Measurements from ENCODE around the gene RDX. TPM values are rescaled to one million over a fixed set of nuclear protein-coding genes. Genes with fewer than 3 reads are reported as not detected.

Gene RDX
- total and polyA plus RNA-seq, 2 donors (not counting 1 experiment from before 2014, with no cell fraction given): 4.4 to 34.8 TPM

DNA sequence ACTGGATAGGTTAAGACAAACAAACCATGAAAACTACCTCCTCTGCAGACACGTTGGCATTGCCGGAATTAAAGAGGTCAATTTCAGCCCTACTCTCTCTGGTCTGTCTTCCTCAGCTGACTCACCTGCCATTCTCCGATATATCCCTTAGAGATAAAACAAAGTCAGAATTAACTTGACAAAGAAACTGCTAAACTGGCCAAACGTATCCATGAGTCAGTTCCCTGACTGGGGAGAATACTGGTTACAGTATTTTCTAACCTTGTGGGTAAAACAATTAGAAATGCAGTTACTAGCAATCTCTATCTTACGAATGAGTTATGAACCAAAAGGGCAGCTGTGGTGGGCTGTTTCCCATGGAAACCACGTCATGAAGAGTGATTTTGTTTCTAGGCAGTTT lies 96.2 kb downstream of the RDX start:
- Histone ChIP-seq H2AFZ (ENCODE audit: insufficient read depth, low read depth, low read length, poor library complexity, severe bottlenecking) (no peak overlapping the region), H3K9me3 (ENCODE audit: control extremely low read depth in 1 of 3, control insufficient read depth in 2 of 3, insufficient read depth in 1 of 3, low read length in 2 of 3) (no peaks in the 10 kb centered on the region), H3K27me3 (replicated peaks in 1 of 4; ENCODE audit: control extremely low read depth in 1 of 4, control insufficient read depth in 3 of 4, insufficient read depth in 4 of 4, low read length in 3 of 4) (peaks cover 0 to 15% (median 10%) of the 10 kb centered on the region in 4 experiments), H3K9ac (ENCODE audit: low read length) (no peak overlapping the region), H3K79me2 (ENCODE audit: control insufficient read depth, insufficient read depth, low read length) (no peaks in the 10 kb centered on the region), H3K36me3 (replicated peaks in 1 of 2; ENCODE audit: control extremely low read depth in 1 of 2, control insufficient read depth in 1 of 2, extremely low read depth in 1 of 2, insufficient read depth in 2 of 2, low read length in 1 of 2) (no peaks in the 10 kb centered on the region), H3K4me1 (ENCODE audit: control insufficient read depth in 2 of 2, insufficient read depth in 2 of 2, low read length in 2 of 2) (no peaks in the 10 kb centered on the region), H3K27ac (ENCODE audit: low read length in 2 of 2) (no peak overlapping the region), H3K4me2 (replicated peaks; ENCODE audit: low read depth, low read length, poor library complexity, severe bottlenecking) (no peak overlapping the region), H3K4me3 (ENCODE audit: control extremely low read depth in 1 of 5, extremely low read depth in 1 of 5, insufficient read depth in 1 of 5, low read depth in 2 of 5, low read length in 4 of 5) (no peak overlapping the region), H4K20me1 (ENCODE audit: control insufficient read depth, insufficient read depth, low read length, poor library complexity, severe bottlenecking) (no peaks in the 10 kb centered on the region)
- intact Hi-C loops (cut with micrococcal nuclease): loop anchor here (5.0 kb wide), 1 partner anchor 253 kb away; no protein-coding TSS in a partner anchor
- TF ChIP-seq EZH2 (IDR thresholded peaks at IDR 0.05; ENCODE audit: borderline replicate concordance, insufficient read depth, low read depth, low read length, poor library complexity, severe bottlenecking): no peak
- TF ChIP-seq, protein P1, sequence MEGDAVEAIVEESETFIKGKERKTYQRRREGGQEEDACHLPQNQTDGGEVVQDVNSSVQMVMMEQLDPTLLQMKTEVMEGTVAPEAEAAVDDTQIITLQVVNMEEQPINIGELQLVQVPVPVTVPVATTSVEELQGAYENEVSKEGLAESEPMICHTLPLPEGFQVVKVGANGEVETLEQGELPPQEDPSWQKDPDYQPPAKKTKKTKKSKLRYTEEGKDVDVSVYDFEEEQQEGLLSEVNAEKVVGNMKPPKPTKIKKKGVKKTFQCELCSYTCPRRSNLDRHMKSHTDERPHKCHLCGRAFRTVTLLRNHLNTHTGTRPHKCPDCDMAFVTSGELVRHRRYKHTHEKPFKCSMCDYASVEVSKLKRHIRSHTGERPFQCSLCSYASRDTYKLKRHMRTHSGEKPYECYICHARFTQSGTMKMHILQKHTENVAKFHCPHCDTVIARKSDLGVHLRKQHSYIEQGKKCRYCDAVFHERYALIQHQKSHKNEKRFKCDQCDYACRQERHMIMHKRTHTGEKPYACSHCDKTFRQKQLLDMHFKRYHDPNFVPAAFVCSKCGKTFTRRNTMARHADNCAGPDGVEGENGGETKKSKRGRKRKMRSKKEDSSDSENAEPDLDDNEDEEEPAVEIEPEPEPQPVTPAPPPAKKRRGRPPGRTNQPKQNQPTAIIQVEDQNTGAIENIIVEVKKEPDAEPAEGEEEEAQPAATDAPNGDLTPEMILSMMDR (IDR thresholded peaks at IDR 0.05): no peak
- H3K27me3 Mint-ChIP-seq: peaks cover 32% of the 10 kb centered on the region
- no peak for ATAC-seq (ENCODE audit: low read depth)
- no peak overlapping the region for H3K27ac Mint-ChIP-seq
- H3K4me1 Mint-ChIP-seq: no peaks in the 10 kb centered on the region
- no peak for DNase-seq
- ChIA-PET CTCF (interaction anchor here (0.7 to 7.2 kb wide), 25 partner anchors 8 to 1247 kb away, joined by 3 to 172 read pairs (median 6); partner anchors contain the start of gene FDX1), POLR2A (no interaction called here)
- 81% methylated on average over 4 of the region's 6 CpGs for WGBS (ENCODE audit: insufficient coverage)
- H3K4me3 Mint-ChIP-seq: no peak overlapping the region
- H3K9me3 Mint-ChIP-seq (ENCODE audit: insufficient read depth): no peaks in the 10 kb centered on the region

DNA sequence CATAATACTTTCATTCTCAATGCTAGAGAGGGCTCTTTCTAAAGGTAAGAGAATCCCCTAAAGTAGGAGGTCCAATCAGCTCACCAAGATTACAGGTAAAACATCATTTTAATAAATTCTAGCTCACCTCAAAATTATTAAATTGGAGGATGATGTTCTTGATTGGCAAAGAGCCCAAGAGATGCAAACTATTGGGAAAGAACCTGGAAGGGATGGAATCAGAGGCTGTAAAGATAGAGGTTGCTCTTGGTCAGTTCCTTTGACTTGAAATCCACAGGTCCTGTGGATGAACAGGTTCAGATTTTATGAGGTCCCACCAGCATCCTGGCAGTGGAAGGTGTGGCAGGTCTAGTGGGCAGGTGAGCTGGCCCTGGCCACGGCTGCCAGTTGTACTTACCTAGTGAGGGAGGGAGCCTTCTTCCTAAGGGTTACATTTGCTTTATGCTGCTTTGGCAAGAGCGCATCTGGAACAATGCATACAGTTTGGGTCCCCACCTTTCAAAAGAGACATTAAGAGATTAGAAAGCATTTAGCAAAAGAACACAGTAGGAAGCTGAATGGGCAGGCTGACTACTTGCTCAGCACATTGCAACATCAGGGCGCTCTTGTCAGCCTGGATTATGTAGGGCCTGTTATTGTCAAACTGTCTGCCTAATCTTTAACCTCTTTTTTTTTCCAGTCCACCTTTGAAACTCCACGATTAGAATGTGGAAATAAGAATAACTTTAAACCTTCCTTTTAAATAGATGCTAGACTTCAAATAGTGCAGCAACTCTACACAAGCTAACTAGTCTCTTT lies 97.0 kb downstream of the RDX start:
- no peak overlapping the region for H3K4me3 Mint-ChIP-seq

More for the DNA sequence above, 97.0 kb downstream of the RDX start:
- DNase-seq (no peak), ATAC-seq (ENCODE audit: low read depth) (no peak)
- Histone ChIP-seq H3K9me3 (ENCODE audit: control extremely low read depth in 1 of 3, control insufficient read depth in 2 of 3, insufficient read depth in 1 of 3, low read length in 2 of 3) (no peaks in the 10 kb centered on the region), H3K27me3 (replicated peaks in 1 of 4; ENCODE audit: control extremely low read depth in 1 of 4, control insufficient read depth in 3 of 4, insufficient read depth in 4 of 4, low read length in 3 of 4) (peaks cover 0 to 16% (median 11%) of the 10 kb centered on the region in 4 experiments), H3K4me3 (ENCODE audit: control extremely low read depth in 1 of 5, extremely low read depth in 1 of 5, insufficient read depth in 1 of 5, low read depth in 2 of 5, low read length in 4 of 5) (no peak overlapping the region), H3K9ac (ENCODE audit: low read length) (no peak overlapping the region), H3K79me2 (ENCODE audit: control insufficient read depth, insufficient read depth, low read length) (no peaks in the 10 kb centered on the region), H3K27ac (ENCODE audit: low read length in 2 of 2) (no peak overlapping the region), H3K36me3 (replicated peaks in 1 of 2; ENCODE audit: control extremely low read depth in 1 of 2, control insufficient read depth in 1 of 2, extremely low read depth in 1 of 2, insufficient read depth in 2 of 2, low read length in 1 of 2) (no peaks in the 10 kb centered on the region), H3K4me2 (replicated peaks; ENCODE audit: low read depth, low read length, poor library complexity, severe bottlenecking) (no peak overlapping the region), H4K20me1 (ENCODE audit: control insufficient read depth, insufficient read depth, low read length, poor library complexity, severe bottlenecking) (no peaks in the 10 kb centered on the region), H3K4me1 (ENCODE audit: control insufficient read depth in 2 of 2, insufficient read depth in 2 of 2, low read length in 2 of 2) (no peaks in the 10 kb centered on the region), H2AFZ (ENCODE audit: insufficient read depth, low read depth, low read length, poor library complexity, severe bottlenecking) (no peak overlapping the region)
- Mint-ChIP-seq H3K27me3 (peaks cover 38% of the 10 kb centered on the region), H3K4me1 (no peaks in the 10 kb centered on the region), H3K27ac (no peak overlapping the region), H3K9me3 (ENCODE audit: insufficient read depth) (no peaks in the 10 kb centered on the region)
- WGBS (ENCODE audit: insufficient coverage): 100% methylated on average over 1 of the region's 4 CpGs
- TF ChIP-seq, protein P1 (IDR thresholded peaks at IDR 0.05): no peak
- no peak for TF ChIP-seq EZH2 (IDR thresholded peaks at IDR 0.05; ENCODE audit: borderline replicate concordance, insufficient read depth, low read depth, low read length, poor library complexity, severe bottlenecking)
- intact Hi-C loops (cut with micrococcal nuclease): no loop called here
- CTCF ChIA-PET: interaction anchor here (0.8 to 7.2 kb wide), 11 partner anchors 8 to 1083 kb away, joined by 3 to 172 read pairs (median 4); partner anchors contain the start of gene FDX1
- POLR2A ChIA-PET: no interaction called here
